ENCODE measurements around the gene NEBL. TPM values are rescaled to one million over a fixed set of nuclear protein-coding genes. Genes with fewer than 3 reads are reported as not detected.

Gene NEBL
- total RNA-seq, 4 donors from 2014 or later: 1.9 to 6.5 (median 2.4) TPM

DNA sequence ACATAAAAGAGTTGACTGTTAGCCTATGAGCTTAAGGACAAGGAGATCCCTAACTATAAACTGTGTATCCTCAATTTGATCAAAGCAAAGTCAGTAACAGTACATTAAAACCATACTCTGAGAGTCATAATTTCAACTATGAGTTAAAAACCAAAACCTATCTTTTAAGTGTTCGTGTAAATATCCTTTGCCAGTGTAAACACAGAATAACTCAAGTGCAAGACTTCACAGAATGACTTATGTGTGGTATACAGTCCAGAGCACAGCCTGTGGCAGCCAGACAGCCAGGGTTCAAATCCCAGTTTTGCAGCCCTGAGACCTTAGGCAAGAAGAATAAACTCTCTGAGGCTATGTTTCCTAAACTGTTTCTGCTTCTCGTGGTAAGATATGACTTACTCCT, 30.3 kb upstream of the NEBL start:
- ATAC-seq: no peak
- TF ChIP-seq POLR2AphosphoS5 (IDR thresholded peaks at IDR 0.05) (no peak), CTCF (IDR thresholded peaks at IDR 0.05) (no peak), EP300 (IDR thresholded peaks at IDR 0.05) (no peak), POLR2A (IDR thresholded peaks at IDR 0.05) (no peak)
- 33 to 39% methylated on average over 2 of the region's 2 CpGs for whole genome bisulfite sequencing, 2 donors (ENCODE audit: low coverage in 1 of 2)
- no peaks in the 10 kb centered on the region for H3K9me3 ChIP-seq
- no peak overlapping the region for H3K4me3 ChIP-seq
- no peaks in the 10 kb centered on the region for H3K27me3 ChIP-seq
- no peaks in the 10 kb centered on the region for H3K4me1 ChIP-seq
- H3K27ac ChIP-seq: no peak overlapping the region
- no peaks in the 10 kb centered on the region for H3K36me3 ChIP-seq

GRCh38 chr10:20922451-20922850, 25.3 kb upstream of the NEBL start:
- no peaks in the 10 kb centered on the region for H3K9me3 ChIP-seq
- no peaks in the 10 kb centered on the region for H3K4me1 ChIP-seq
- no peak overlapping the region for H3K27ac ChIP-seq
- no peak overlapping the region for H3K4me3 ChIP-seq
- ATAC-seq: no peak
- WGBS, 2 donors (ENCODE audit: low coverage in 1 of 2): 40% methylated on average over 5 of the region's 5 CpGs; no CpG with 5 or more reads in 1 of the 2 donors
- H3K36me3 ChIP-seq: no peaks in the 10 kb centered on the region
- H3K27me3 ChIP-seq: no peaks in the 10 kb centered on the region
- TF ChIP-seq CTCF (IDR thresholded peaks at IDR 0.05) (no peak), POLR2A (IDR thresholded peaks at IDR 0.05) (no peak), EP300 (IDR thresholded peaks at IDR 0.05) (no peak), POLR2AphosphoS5 (IDR thresholded peaks at IDR 0.05) (no peak)

GRCh38 chr10:20922033-20922432, 24.9 kb upstream of the NEBL start:
- Histone ChIP-seq H3K36me3 (no peaks in the 10 kb centered on the region), H3K4me1 (no peaks in the 10 kb centered on the region), H3K27me3 (no peaks in the 10 kb centered on the region), H3K4me3 (no peak overlapping the region), H3K9me3 (no peaks in the 10 kb centered on the region), H3K27ac (no peak overlapping the region)
- no peak for ATAC-seq
- 45 to 58% methylated on average over 2 to 4 of the region's 4 CpGs for WGBS, 2 donors (ENCODE audit: low coverage in 1 of 2)
- TF ChIP-seq EP300 (IDR thresholded peaks at IDR 0.05) (no peak), POLR2A (IDR thresholded peaks at IDR 0.05) (no peak), CTCF (IDR thresholded peaks at IDR 0.05) (no peak), POLR2AphosphoS5 (IDR thresholded peaks at IDR 0.05) (no peak)

DNA sequence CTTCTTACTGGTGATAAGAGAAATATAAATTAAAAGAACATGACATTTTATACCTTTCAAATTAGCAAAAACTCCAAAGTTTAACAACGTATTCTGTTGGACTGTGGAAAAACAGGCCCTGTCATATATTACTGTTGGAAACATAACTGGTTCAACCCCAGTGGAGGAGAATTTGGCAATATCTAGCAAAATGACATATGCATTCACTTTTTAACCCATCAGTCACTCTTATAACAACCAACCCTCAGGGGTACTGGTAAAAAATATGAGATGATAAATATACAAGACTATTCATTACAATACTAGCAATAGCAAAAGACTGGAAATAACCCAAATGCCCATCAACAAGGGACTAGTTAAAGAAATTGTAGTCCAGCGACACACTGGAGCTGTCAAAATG, 22.9 kb upstream of the NEBL start:
- Histone ChIP-seq H3K27ac (no peak overlapping the region), H3K4me1 (no peaks in the 10 kb centered on the region), H3K4me3 (no peak overlapping the region), H3K27me3 (no peaks in the 10 kb centered on the region), H3K36me3 (no peaks in the 10 kb centered on the region), H3K9me3 (no peaks in the 10 kb centered on the region)
- ATAC-seq: no peak
- TF ChIP-seq POLR2A (IDR thresholded peaks at IDR 0.05): no peak
- TF ChIP-seq POLR2AphosphoS5 (IDR thresholded peaks at IDR 0.05): no peak
- TF ChIP-seq EP300 (IDR thresholded peaks at IDR 0.05): no peak
- no peak for TF ChIP-seq CTCF (IDR thresholded peaks at IDR 0.05)
- WGBS, 2 donors (ENCODE audit: low coverage in 1 of 2): 49 to 67% methylated on average over 2 of the region's 2 CpGs

- Histone ChIP-seq H3K36me3 (no peaks in the 10 kb centered on the region), H3K4me3 (no peak overlapping the region), H3K9me3 (no peaks in the 10 kb centered on the region), H3K27me3 (no peaks in the 10 kb centered on the region), H3K27ac (no peak overlapping the region), H3K4me1 (no peaks in the 10 kb centered on the region)
- ATAC-seq: no peak
- 74 to 93% methylated on average over 2 to 4 of the region's 4 CpGs for WGBS, 2 donors (ENCODE audit: low coverage in 1 of 2)
- TF ChIP-seq EP300 (IDR thresholded peaks at IDR 0.05) (no peak), CTCF (IDR thresholded peaks at IDR 0.05) (no peak)
Measured at GRCh38 chr10:20919481-20919880, 22.4 kb upstream of the NEBL start.
